Ascending aorta (tissue), 2 donors: ENCODE results near the gene IQSEC3. TPM values are rescaled to one million over a fixed set of nuclear protein-coding genes. Genes with fewer than 3 reads are reported as not detected.

ENCODE experiments used
- DNase-seq, 2 donors: peaks; one replicate each; pipeline ENCODE4 v3.0.0-alpha.2; 2019; ENCODE audit warnings: low spot score in 2 of 2
- H3K27ac ChIP-seq, 2 donors: fragments of 200-600 bp; sonication (generic); one replicate each; pipeline ENCODE4 v1.5.1; 2016 to 2017; ENCODE audit warnings: mild to moderate bottlenecking in 1 of 2
- H3K27me3 ChIP-seq: fragments of 200-600 bp; sonication (generic); one replicate; pipeline ENCODE4 v1.5.1; 2017
- H3K36me3 ChIP-seq, 2 donors: fragments of 200-600 bp; sonication (generic); one replicate each; pipeline ENCODE4 v1.5.1; 2016
- H3K4me1 ChIP-seq, 2 donors: fragments of 200-600 bp; sonication (generic); one replicate each; pipeline ENCODE4 v1.5.1; 2016 to 2017; ENCODE audit warnings: mild to moderate bottlenecking in 1 of 2
- H3K4me3 ChIP-seq, 2 donors: fragments of 200-600 bp; sonication (generic); one replicate each; pipeline ENCODE4 v1.5.1; 2016 to 2017; ENCODE audit warnings: mild to moderate bottlenecking in 1 of 2
- H3K9me3 ChIP-seq, 2 donors: fragments of 200-600 bp; sonication (generic); one replicate each; pipeline ENCODE4 v1.5.1; 2016
- intact Hi-C: fragments of 100-400 bp; cut with DNase I; formaldehyde crosslinking; loops from one replicate; pipeline ENCODE4 v1.15.1; 2023
- total RNA-seq: library from RNA; depleted of rRNA; stranded (reverse); fragments of >200 nt; gene quantifications from one replicate; pipeline ENCODE4 v1.1.0, GENCODE V29; 2016
- TF ChIP-seq, protein P1 (sequence below), 3 experiments: fragments of 200-600 bp in 2 of 3; fragments of 450-650 bp in 1 of 3; sonication (generic) in 2 of 3; IDR thresholded peaks; one replicate each; pipeline ENCODE4 v1.5.1; 2016 to 2019; ENCODE audit warnings: antibody characterized with exemption in 3 of 3, mild to moderate bottlenecking in 1 of 3, moderate library complexity in 1 of 3

Gene IQSEC3
- total RNA-seq, 1 donor from 2014 or later, result 0.53 TPM

DNA sequence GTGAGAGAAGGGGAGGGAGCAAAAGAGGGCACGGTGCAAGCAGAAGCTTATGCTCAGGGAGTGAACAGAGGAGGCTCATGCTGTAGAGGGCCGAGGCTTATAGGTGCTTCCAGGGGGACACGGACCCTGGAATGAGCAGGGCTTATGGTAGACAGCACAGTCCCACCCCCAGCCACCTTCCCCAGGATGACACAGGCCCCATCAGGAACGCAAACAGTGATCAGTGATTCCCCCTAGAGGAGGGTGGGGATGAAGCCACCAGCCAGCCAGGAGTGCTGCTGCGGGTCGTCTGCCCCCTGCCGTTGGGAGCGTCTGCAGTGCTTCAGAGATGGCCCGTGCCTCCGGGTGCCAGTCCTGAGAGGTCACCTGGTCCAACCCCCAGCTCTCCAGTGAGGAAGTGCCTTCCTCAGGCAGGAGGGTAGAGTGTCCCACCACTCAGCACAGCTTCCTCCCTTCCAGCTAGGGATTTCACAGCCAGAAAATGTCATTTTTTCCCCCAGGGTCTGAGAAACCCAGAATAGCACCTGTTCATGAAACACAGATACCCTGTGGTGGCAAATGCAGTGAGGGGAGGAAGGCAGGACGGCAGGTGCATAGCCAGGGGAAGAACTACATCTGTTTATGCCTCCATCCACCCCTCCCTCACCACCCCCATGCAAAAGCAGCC, 86.6 kb downstream of the IQSEC3 start:
- no peaks in the 10 kb centered on the region for H3K9me3 ChIP-seq
- TF ChIP-seq, protein P1, sequence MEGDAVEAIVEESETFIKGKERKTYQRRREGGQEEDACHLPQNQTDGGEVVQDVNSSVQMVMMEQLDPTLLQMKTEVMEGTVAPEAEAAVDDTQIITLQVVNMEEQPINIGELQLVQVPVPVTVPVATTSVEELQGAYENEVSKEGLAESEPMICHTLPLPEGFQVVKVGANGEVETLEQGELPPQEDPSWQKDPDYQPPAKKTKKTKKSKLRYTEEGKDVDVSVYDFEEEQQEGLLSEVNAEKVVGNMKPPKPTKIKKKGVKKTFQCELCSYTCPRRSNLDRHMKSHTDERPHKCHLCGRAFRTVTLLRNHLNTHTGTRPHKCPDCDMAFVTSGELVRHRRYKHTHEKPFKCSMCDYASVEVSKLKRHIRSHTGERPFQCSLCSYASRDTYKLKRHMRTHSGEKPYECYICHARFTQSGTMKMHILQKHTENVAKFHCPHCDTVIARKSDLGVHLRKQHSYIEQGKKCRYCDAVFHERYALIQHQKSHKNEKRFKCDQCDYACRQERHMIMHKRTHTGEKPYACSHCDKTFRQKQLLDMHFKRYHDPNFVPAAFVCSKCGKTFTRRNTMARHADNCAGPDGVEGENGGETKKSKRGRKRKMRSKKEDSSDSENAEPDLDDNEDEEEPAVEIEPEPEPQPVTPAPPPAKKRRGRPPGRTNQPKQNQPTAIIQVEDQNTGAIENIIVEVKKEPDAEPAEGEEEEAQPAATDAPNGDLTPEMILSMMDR (IDR thresholded peaks at IDR 0.05), result peak in 1 of 3 experiments; percentile 33
- intact Hi-C loops, result no loop called here
- no peak overlapping the region for H3K27ac ChIP-seq
- DNase-seq, result no peak
- no peak overlapping the region for H3K4me3 ChIP-seq
- no peaks in the 10 kb centered on the region for H3K36me3 ChIP-seq
- H3K27me3 ChIP-seq, result no peaks in the 10 kb centered on the region
- H3K4me1 ChIP-seq, result no peaks in the 10 kb centered on the region

GRCh38 chr12:154058-154457, 87.5 kb downstream of the IQSEC3 start:
- Histone ChIP-seq H3K27me3 (no peaks in the 10 kb centered on the region), H3K27ac (no peak overlapping the region), H3K4me1 (no peaks in the 10 kb centered on the region), H3K4me3 (no peak overlapping the region), H3K36me3 (no peaks in the 10 kb centered on the region), H3K9me3 (no peaks in the 10 kb centered on the region)
- intact Hi-C loops, result no loop called here
- no peak for DNase-seq
- TF ChIP-seq, protein P1 (IDR thresholded peaks at IDR 0.05), result no peak

DNA sequence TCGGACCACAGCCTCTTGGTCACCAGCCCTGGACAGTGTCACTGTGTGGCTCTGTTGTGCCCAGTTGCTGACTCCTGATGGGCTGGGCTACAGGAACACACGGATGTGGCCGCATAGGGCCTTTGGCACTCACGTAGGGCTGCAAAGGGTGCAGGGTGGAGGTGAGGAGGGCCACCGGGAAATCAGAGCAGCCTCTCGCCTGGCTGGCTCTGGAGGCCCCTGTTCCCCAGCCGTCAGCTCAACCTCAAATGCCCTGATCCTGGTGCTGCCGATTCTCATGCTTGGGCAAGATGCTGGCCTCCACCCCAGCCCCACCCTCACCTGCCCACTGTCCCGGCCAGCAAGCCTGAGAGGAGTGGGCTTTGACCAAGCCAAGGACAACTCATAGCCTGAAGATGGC, 88.4 kb downstream of the IQSEC3 start:
- Histone ChIP-seq H3K27ac (no peak overlapping the region), H3K9me3 (no peaks in the 10 kb centered on the region), H3K4me1 (no peaks in the 10 kb centered on the region), H3K27me3 (no peaks in the 10 kb centered on the region), H3K36me3 (no peaks in the 10 kb centered on the region), H3K4me3 (no peak overlapping the region)
- no peak for DNase-seq
- TF ChIP-seq, protein P1 (IDR thresholded peaks at IDR 0.05), result no peak
- intact Hi-C loops, result no loop called here

- intact Hi-C loops, result no loop called here
Measured at GRCh38 chr12:155646-156045, 89.1 kb downstream of the IQSEC3 start.

DNA sequence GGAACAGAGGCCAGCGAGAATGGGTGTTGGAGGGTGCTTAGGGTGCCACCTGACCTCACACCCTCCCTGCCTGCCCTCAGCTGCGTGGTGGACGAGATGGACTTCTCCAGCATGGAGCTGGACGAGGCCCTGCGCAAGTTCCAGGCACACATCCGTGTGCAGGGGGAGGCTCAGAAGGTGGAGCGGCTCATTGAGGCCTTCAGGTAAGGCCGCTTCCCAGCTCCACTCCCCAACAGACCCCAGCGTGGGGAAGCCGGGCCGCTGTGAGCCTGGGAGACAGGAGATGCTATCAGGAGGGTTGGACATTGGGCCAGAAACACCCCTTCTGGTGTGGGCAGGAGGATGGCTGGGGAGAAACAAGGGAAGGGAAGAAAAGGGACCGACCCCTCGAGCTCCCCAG, 90.4 kb downstream of the IQSEC3 start:
- TF ChIP-seq, protein P1 (IDR thresholded peaks at IDR 0.05), result no peak
- Histone ChIP-seq H3K9me3 (no peaks in the 10 kb centered on the region), H3K27ac (no peak overlapping the region), H3K4me3 (no peak overlapping the region), H3K27me3 (no peaks in the 10 kb centered on the region), H3K4me1 (no peaks in the 10 kb centered on the region), H3K36me3 (no peaks in the 10 kb centered on the region)
- no peak for DNase-seq
- intact Hi-C loops, result no loop called here

More at GRCh38 chr12:155646-156045, 89.1 kb downstream of the IQSEC3 start:
- H3K4me3 ChIP-seq, result no peak overlapping the region
- no peaks in the 10 kb centered on the region for H3K36me3 ChIP-seq
- no peaks in the 10 kb centered on the region for H3K9me3 ChIP-seq
- no peak overlapping the region for H3K27ac ChIP-seq
- no peak for DNase-seq
- H3K27me3 ChIP-seq, result no peaks in the 10 kb centered on the region
- TF ChIP-seq, protein P1 (IDR thresholded peaks at IDR 0.05), result no peak
- H3K4me1 ChIP-seq, result no peaks in the 10 kb centered on the region

- H3K27ac ChIP-seq, result no peak overlapping the region
- H3K27me3 ChIP-seq, result no peaks in the 10 kb centered on the region
- intact Hi-C loops, result no loop called here
- no peaks in the 10 kb centered on the region for H3K36me3 ChIP-seq
- TF ChIP-seq, protein P1 (IDR thresholded peaks at IDR 0.05), result no peak
- no peaks in the 10 kb centered on the region for H3K4me1 ChIP-seq
- no peaks in the 10 kb centered on the region for H3K9me3 ChIP-seq
- no peak overlapping the region for H3K4me3 ChIP-seq
- no peak for DNase-seq
Measured at GRCh38 chr12:157644-158043, 91.1 kb downstream of the IQSEC3 start.
